ENCODE measurements around the gene DEPP1.

GRCh38 chr10:44959247-44960087 lies 19.1 kb downstream of the DEPP1 start, which contains the start of gene RASSF4:
- TF ChIP-seq CTCF (conservative IDR thresholded peaks at IDR 0.05; ENCODE audit: low read depth, low read length) (no peak), EZH2 (IDR thresholded peaks at IDR 0.05; ENCODE audit: borderline replicate concordance, low read depth, low read length, poor library complexity, severe bottlenecking) (no peak)

All from A673 (cell line).